Hepatocyte (in vitro differentiated cells): ENCODE results near the gene CEBPE.

Source experiments
- CTCF ChIP-seq: fragments of 200-600 bp; sonication (generic); IDR thresholded peaks from 2 replicates; pipeline ENCODE4 v1.5.1; 2016; ENCODE audit warnings: antibody characterized with exemption, mild to moderate bottlenecking; ENCODE audit not compliant: poor library complexity
- EZH2 ChIP-seq: fragments of 200-600 bp; sonication (generic); IDR thresholded peaks from 2 replicates; pipeline ENCODE4 v1.6.1; 2016; ENCODE audit warnings: antibody characterized with exemption, mild to moderate bottlenecking, borderline replicate concordance
- EZH2phosphoT487 ChIP-seq: fragments of 200-600 bp; sonication (generic); IDR thresholded peaks from one replicate; pipeline ENCODE4 v1.6.1; 2018; ENCODE audit warnings: antibody characterized with exemption, mild to moderate bottlenecking, low read depth, moderate library complexity; ENCODE audit not compliant: unreplicated experiment, severe bottlenecking

- no peak for TF ChIP-seq EZH2
- no peak for TF ChIP-seq CTCF
- no peak for TF ChIP-seq EZH2phosphoT487
These were observed 38.6 kb downstream of the CEBPE start for GRCh38 chr14:23080474-23080873.
